ENCODE data around the gene WASL. TPM values are rescaled to one million over a fixed set of nuclear protein-coding genes. Genes with fewer than 3 reads are reported as not detected.

WASL gene
- total RNA-seq, 6 donors from 2014 or later, result 24.1 to 62.2 (median 31.3) TPM

GRCh38 chr7:123662755-123663154 lies 86.0 kb downstream of the WASL start:
- Histone ChIP-seq H3K4me3 (no peak overlapping the region), H3K4me1 (no peaks in the 10 kb centered on the region), H3K27me3 (no peaks in the 10 kb centered on the region), H3K27ac (no peak overlapping the region), H3K36me3 (no peaks in the 10 kb centered on the region), H3K9me3 (no peaks in the 10 kb centered on the region)
- DNase-seq (no peak), ATAC-seq (ENCODE audit: low FRiP score in 2 of 2) (no peak)
- WGBS, 2 donors, result 62 to 68% methylated on average over 3 of the region's 3 CpGs
- TF ChIP-seq POLR2AphosphoS5 (IDR thresholded peaks at IDR 0.05) (no peak), POLR2A (IDR thresholded peaks at IDR 0.05) (no peak), EP300 (IDR thresholded peaks at IDR 0.05) (no peak)
- TF ChIP-seq, protein P1, sequence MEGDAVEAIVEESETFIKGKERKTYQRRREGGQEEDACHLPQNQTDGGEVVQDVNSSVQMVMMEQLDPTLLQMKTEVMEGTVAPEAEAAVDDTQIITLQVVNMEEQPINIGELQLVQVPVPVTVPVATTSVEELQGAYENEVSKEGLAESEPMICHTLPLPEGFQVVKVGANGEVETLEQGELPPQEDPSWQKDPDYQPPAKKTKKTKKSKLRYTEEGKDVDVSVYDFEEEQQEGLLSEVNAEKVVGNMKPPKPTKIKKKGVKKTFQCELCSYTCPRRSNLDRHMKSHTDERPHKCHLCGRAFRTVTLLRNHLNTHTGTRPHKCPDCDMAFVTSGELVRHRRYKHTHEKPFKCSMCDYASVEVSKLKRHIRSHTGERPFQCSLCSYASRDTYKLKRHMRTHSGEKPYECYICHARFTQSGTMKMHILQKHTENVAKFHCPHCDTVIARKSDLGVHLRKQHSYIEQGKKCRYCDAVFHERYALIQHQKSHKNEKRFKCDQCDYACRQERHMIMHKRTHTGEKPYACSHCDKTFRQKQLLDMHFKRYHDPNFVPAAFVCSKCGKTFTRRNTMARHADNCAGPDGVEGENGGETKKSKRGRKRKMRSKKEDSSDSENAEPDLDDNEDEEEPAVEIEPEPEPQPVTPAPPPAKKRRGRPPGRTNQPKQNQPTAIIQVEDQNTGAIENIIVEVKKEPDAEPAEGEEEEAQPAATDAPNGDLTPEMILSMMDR (IDR thresholded peaks at IDR 0.05), result no peak

GRCh38 chr7:123662293-123662692 lies 86.5 kb downstream of the WASL start:
- 89 to 93% methylated on average over 13 to 15 of the region's 15 CpGs for WGBS, 2 donors
- no peaks in the 10 kb centered on the region for H3K9me3 ChIP-seq

DNA sequence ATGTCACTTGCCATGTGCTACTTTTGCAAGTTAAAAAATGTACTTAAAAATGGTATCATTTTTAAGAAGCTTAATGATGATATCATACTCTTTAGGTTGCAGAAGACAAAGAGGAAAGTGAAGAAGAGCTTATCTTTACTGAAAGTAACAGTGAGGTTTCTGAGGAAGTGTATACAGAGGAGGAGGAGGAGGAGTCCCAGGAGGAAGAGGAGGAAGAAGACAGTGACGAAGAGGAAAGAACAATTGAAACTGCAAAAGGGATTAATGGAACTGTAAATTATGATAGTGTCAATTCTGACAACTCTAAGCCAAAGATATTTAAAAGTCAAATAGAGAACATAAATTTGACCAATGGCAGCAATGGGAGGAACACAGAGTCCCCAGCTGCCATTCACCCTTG lies 87.0 kb downstream of the WASL start:
- H3K27ac ChIP-seq, result no peak overlapping the region
- H3K9me3 ChIP-seq, result no peaks in the 10 kb centered on the region
- H3K4me1 ChIP-seq, result no peaks in the 10 kb centered on the region
- no peak overlapping the region for H3K4me3 ChIP-seq
- H3K36me3 ChIP-seq, result no peaks in the 10 kb centered on the region
- no peaks in the 10 kb centered on the region for H3K27me3 ChIP-seq
- TF ChIP-seq POLR2A (IDR thresholded peaks at IDR 0.05) (no peak), EP300 (IDR thresholded peaks at IDR 0.05) (no peak), POLR2AphosphoS5 (IDR thresholded peaks at IDR 0.05) (no peak)
- TF ChIP-seq, protein P1 (IDR thresholded peaks at IDR 0.05), result no peak
- 61 to 73% methylated on average over 1 of the region's 1 CpG for WGBS, 2 donors
- ATAC-seq (ENCODE audit: low FRiP score in 2 of 2) (no peak), DNase-seq (no peak)

More at GRCh38 chr7:123662293-123662692, 86.5 kb downstream of the WASL start:
- no peaks in the 10 kb centered on the region for H3K36me3 ChIP-seq
- H3K27ac ChIP-seq, result no peak overlapping the region
- DNase-seq (no peak), ATAC-seq (ENCODE audit: low FRiP score in 2 of 2) (no peak)
- no peaks in the 10 kb centered on the region for H3K27me3 ChIP-seq
- H3K4me3 ChIP-seq, result no peak overlapping the region
- TF ChIP-seq EP300 (IDR thresholded peaks at IDR 0.05), result no peak
- TF ChIP-seq, protein P1 (IDR thresholded peaks at IDR 0.05), result no peak
- no peak for TF ChIP-seq POLR2AphosphoS5 (IDR thresholded peaks at IDR 0.05)
- TF ChIP-seq POLR2A (IDR thresholded peaks at IDR 0.05), result no peak
- H3K4me1 ChIP-seq, result no peaks in the 10 kb centered on the region

GRCh38 chr7:123660514-123661354 lies 88.1 kb downstream of the WASL start:
- no peaks in the 10 kb centered on the region for H3K4me1 ChIP-seq
- H3K27me3 ChIP-seq, result no peaks in the 10 kb centered on the region
- no peaks in the 10 kb centered on the region for H3K9me3 ChIP-seq
- no peak for DNase-seq
- ATAC-seq (ENCODE audit: low FRiP score in 2 of 2), result no peak
- no peak overlapping the region for H3K4me3 ChIP-seq
- H3K36me3 ChIP-seq, result no peaks in the 10 kb centered on the region
- H3K27ac ChIP-seq, result no peak overlapping the region
- no peak for TF ChIP-seq POLR2AphosphoS5 (IDR thresholded peaks at IDR 0.05)
- TF ChIP-seq EP300 (IDR thresholded peaks at IDR 0.05), result no peak
- TF ChIP-seq, protein P1 (IDR thresholded peaks at IDR 0.05), result no peak
- no peak for TF ChIP-seq POLR2A (IDR thresholded peaks at IDR 0.05)
- WGBS, 2 donors, result 66 to 72% methylated on average over 8 of the region's 8 CpGs

DNA sequence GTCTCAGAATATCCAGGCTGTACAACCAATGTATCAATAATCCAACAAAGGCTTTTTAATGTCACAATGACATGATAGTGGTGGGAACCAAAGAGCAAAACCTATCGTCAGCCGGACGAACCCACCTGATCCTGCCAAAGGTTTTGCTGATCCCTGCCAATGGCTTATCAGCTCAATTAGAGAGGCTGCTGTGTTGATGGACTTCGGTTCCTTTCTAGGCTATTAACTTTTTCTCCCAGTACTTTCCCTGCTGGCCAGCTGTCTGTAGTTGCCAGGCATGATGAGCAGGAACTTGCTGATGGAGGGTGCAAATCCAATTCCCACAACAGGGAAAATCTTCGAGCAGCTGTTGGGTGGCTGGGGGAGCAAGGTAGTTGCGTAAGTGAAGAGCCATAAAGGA lies 90.8 kb downstream of the WASL start:
- H3K36me3 ChIP-seq, result no peaks in the 10 kb centered on the region
- H3K27ac ChIP-seq, result no peak overlapping the region
- no peak for ATAC-seq (ENCODE audit: low FRiP score in 2 of 2)
- H3K9me3 ChIP-seq, result no peaks in the 10 kb centered on the region
- TF ChIP-seq POLR2AphosphoS5 (IDR thresholded peaks at IDR 0.05), result no peak
- no peak for TF ChIP-seq EP300 (IDR thresholded peaks at IDR 0.05)
- TF ChIP-seq POLR2A (IDR thresholded peaks at IDR 0.05), result no peak
- TF ChIP-seq, protein P1 (IDR thresholded peaks at IDR 0.05), result no peak
- no peaks in the 10 kb centered on the region for H3K27me3 ChIP-seq
- no peaks in the 10 kb centered on the region for H3K4me1 ChIP-seq
- no peak overlapping the region for H3K4me3 ChIP-seq
- WGBS, 2 donors, result 89 to 91% methylated on average over 6 of the region's 6 CpGs
- DNase-seq, result no peak
